Left renal cortex interstitium (tissue), 4 donors: ENCODE data around the gene TSR3. TPM values are rescaled to one million over a fixed set of nuclear protein-coding genes. Genes with fewer than 3 reads are reported as not detected.

ENCODE experiments used
- DNase-seq, 4 donors: peaks; one replicate each; pipeline ENCODE4 v3.0.0-alpha.2; 2013; ENCODE audit warnings: low read depth in 4 of 4, low spot score in 2 of 4, missing footprints in 1 of 4
- polyA plus RNA-seq, 4 donors: library from polyadenylated mRNA; unstranded; fragments of 120-200 nt; gene quantifications; one replicate each; pipeline ENCODE4 v1.2.1, GENCODE V29; 2013; ENCODE audit not compliant: insufficient read length in 4 of 4

TSR3 gene
- 10 to 100 TPM; 38.3 to 80.2 (median 54.4) TPM for polyA plus RNA-seq

GRCh38 chr16:1351582-1352362 is at the start of gene TSR3, which contains the start of gene GNPTG:
Gene TSR3, minus strand, starts transcription at chr16:1351878. Its CDS starts 74 bp downstream, at chr16:1351804.
Gene GNPTG, plus strand, starts transcription at chr16:1351931. Its CDS starts 35 bp downstream, at chr16:1351966.
- DNase-seq = peak in 3 of 4 donors; percentile 65 to 66 (median 66)

GRCh38 chr16:1401061-1401757 is 49.5 kb upstream of the TSR3 start:
- DNase-seq = no peak

DNA sequence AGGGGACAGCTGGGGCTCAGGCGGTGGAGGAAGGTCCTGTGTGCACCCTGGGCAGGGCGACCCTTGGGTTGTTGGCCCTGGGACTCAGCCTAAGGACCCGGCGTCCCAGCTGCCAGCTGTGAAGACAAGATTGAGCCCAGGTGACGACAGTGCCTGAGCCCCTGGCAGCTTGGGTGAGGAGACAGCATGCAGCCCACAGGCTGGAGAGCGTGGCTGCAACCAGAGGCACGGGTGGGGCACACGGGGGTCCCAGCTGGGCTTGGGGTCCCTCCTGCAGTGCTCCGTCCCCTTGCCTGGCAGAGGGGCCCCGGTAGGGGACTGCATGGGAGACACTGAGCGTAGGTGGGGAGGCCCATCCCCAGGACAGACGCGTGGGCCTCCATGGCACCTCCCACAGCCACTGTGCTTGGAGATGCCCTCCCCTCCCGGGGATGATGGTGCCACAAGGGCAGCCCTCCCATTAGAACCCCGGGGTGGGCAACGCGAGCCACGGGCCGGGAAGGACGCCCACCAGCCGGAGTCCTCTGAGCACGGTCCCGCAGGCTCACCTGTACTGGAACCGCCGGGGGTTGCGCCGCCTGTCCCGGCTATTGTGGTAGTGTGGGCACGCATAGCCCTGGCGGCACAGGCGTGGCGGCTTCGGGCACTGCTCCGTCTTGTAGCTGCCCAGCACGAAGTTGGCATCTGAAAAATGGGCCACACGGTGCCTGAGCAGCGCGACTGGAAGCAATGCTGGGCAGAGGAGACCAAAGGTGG is 47.3 kb upstream of the TSR3 start:
- no peak for DNase-seq

GRCh38 chr16:1398351-1398750 is 46.7 kb upstream of the TSR3 start:
- DNase-seq = no peak

DNA sequence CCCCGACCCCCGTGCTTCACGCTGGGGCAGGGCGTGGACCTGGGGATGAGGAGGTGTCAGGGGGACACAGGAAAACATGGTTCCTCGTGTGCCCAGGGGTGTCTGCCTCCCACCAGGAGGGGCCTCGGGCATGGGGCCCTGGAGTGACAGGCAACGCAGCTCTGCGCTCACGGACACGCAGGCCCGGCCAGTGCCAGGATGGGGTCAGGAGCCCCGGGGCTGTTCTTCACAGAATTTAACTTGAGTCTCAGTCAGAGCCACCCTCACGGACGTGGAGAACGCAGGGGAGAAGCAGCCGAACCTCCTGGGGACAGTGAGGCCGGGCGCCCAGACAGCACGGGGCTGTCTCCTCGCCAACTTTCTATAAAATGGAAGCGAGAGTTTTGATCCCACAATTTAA is 46.1 kb upstream of the TSR3 start:
- DNase-seq = no peak

DNA sequence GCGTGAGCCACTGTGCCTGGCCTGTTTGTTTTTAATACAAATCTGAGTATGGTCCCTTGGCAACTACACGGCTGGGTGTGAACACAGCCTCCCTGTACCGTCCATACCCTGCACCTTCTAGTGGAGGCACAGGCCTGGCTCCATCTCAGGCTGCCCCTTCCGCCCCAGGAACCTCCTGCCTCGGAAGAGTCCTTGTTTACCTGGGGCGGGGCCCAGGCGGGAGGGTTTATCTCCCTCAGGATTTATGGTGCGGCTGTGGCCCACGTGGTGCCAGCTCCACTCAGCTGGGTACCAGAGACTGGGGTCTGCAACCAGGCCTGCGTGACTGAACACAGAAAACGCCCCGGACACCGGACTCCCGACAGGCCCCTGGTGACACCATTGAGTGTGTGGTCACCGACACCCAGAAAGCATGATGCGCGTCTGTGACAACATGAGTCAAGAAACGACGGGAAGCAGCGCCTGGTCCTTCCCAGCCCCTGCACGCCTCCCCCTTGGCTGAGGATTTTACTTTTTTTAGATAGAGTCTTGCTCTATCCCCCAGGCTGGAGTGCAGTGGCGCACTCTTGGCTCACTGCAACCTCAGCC is 43.9 kb upstream of the TSR3 start:
- no peak for DNase-seq

- DNase-seq = no peak
These were observed 42.8 kb upstream of the TSR3 start for GRCh38 chr16:1394367-1394951.

DNA sequence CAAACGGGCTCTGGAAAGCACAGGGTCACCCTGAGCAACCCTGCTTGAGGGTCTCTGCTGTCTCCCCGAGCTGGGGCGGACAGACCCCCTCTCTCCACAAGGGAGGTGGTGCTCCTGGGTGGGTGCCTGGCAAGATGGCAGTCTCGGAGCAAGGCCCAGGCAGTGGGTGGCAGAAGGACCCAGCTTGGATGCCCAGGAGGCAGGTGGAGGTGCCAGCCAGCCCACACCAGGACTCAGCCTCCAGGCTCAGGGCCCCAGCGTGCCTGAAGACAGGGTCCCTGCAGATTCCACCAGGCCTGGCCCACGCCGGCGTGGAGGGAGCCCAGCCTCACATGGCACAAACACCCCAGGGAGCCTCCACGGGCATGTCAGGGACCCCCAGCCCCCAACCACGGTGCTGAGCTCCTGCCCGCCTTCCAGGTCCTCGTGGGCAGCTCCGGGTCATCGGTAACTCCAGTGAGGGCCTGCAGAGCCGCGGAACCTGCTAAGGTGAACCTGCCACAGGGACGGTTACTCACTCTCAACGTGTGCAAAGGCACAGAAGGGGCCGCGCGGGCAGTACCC is 42.0 kb upstream of the TSR3 start:
- DNase-seq = no peak

- no peak for DNase-seq
These were observed 41.1 kb upstream of the TSR3 start for GRCh38 chr16:1392826-1393225.

DNA sequence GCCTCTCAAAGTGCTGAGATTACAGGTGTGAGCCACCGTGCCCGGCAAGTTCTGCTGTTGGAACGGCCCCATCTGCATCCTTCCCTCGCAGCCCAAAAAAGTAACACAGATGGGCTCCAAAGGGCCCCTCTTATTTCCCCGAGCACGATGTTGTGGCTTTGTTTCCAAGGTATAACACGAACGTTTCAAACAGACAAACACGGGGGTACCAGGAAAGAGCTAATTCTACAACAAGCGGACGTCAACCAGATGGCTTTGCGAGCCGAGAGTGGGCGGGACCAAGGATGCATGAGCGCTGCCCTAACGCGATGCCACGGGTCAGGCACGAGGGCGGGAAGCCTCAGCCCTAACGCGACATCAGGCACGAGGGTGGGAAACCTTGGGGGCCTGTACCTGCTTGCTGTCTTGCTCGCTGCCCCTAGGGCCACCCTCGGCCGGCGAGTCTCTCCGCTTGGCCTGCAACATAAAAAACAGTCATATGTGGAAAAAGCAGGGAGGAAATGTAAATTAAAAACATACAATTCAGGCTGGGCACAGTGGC is 38.6 kb upstream of the TSR3 start:
- no peak for DNase-seq

DNA sequence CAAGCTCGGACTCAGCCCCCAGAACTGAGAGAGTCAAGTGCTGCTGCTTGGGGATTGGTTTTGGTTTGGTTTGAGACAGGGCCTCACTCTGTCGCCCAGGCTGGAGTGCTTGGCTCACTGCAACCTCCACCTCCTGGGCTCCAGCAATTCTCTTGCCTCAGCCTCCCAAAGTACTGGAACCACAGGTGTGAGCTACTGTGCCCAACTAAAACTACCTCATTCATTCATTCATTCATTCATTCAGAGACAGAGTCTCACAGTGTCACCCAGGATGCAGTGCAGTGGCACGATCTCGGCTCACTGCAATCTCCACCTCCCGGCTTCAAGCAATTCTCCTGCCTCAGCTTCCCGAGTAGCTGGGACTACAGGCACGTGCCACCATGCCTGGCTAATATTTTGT is 38.1 kb upstream of the TSR3 start:
- DNase-seq = no peak

GRCh38 chr16:1387331-1387730 is 35.7 kb upstream of the TSR3 start:
- no peak for DNase-seq

- DNase-seq = no peak
These were observed 33.6 kb upstream of the TSR3 start for GRCh38 chr16:1385232-1385631.

- DNase-seq = no peak
These were observed 31.9 kb upstream of the TSR3 start for GRCh38 chr16:1383556-1383955.

- no peak for DNase-seq
These were observed 30.1 kb upstream of the TSR3 start for GRCh38 chr16:1381612-1382406.

GRCh38 chr16:1380195-1380594 is 28.5 kb upstream of the TSR3 start:
- DNase-seq = no peak

DNA sequence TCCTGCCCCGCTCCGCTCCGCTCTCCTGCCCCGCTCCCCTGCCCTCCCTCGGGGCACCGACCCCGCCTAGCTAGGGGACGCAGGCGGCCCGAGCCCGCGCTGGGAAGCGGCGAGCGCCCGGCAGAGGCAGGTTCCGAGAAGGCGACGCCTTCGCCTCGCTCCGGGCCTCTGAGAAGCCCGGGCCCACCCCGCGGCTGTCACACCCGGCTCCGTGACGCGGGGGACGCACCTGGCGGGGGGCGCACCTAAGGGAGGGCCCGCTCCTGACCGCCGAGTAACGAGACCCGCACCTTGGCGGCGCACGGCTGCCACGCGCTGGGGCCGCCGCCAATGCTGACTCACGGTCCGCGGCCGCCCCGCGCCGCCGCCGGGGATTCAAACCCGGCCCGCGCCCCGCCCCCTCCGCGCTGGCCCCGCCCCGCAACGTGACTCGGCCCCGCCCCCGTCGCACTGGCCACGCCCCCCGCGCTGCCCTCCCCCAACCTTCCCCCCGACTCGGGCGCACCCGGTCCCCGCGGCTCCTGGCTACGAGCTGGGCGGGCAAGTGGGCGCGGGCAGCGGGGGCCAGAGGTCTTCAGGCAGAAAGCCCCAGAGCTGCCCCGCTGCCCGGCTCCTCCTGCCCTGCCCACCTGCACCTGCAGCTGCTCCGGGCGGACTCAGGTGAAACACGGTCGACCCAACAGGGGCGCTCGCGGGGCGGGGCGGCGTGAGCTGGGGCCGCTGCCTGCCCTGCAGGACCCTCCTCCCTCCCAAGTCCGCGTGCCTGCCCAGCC is 27.8 kb upstream of the TSR3 start:
- no peak for DNase-seq

DNA sequence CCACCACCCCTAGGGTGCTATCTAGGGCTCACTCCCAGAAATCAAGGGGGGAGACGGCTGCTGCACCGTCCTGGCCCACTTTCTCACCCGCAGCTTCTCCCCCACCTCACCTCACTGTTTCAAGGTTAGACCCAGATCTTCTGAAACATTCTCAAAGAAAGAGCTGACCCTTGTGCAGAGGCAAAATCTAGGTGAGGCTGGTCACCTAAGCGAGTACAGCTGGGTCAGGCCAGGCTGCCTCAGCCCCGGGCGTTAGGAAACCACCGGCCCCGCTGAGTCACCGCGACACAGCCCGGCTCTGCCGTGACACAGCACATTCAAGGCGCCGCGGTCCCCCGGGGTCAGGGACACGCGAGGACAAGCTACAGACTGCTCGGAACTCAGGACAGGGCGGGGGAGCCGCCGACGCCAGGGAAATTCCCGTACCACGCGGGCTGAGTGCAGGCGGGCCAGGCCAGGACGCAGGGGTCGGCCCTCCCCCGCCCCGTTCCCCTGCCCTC is 27.2 kb upstream of the TSR3 start:
- no peak for DNase-seq
